ENCODE measurements around the gene AOX1. TPM values are rescaled to one million over a fixed set of nuclear protein-coding genes. Genes with fewer than 3 reads are reported as not detected.

Gene AOX1
- total and polyA plus RNA-seq, 9 of the 15 experiments (the other 6 are each of a cell fraction or from before 2014, with no cell fraction given), result 0.10 to 0.55 (median 0.20) TPM; not detected in 6

DNA sequence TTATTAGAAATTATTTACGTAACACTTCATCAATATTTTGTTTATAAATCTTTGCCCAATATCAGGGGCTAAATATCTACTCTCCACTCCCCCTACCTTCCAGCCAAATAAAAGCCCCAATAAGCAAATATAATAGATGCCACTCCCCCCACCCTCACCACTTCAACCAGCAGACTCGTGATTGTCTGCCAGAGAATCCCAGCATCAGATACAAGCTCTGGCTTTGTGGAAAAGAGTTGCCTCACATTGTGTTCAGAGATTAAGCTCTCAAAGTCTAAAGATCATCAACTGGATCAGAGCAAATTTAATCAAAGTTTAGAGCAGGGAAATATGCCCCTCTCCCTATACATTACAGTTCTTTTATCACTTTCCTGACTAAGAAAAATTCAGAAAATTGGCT, 39.5 kb downstream of the AOX1 start (continued):
- no peak for TF ChIP-seq ZNF766 (CRISPR knock-in tag; conservative IDR thresholded peaks at IDR 0.05)
- no peak for TF ChIP-seq ZNF707 (CRISPR knock-in tag; conservative IDR thresholded peaks at IDR 0.05)
- TF ChIP-seq ETS1 (conservative IDR thresholded peaks at IDR 0.05; ENCODE audit: control insufficient read depth, low read depth, low read length), result no peak
- TF ChIP-seq RBM39 (optimal IDR thresholded peaks at IDR 0.05; ENCODE audit: low read depth, low read length), result no peak
- no peak for TF ChIP-seq NR2C2 (CRISPR knock-in tag; IDR thresholded peaks at IDR 0.05)
- no peak for TF ChIP-seq NR2C2 (tag; IDR thresholded peaks at IDR 0.05)
- TF ChIP-seq PBX2 (CRISPR knock-in tag; IDR thresholded peaks at IDR 0.05; ENCODE audit: low read depth), result no peak
- TF ChIP-seq PBX2 (tag; conservative IDR thresholded peaks at IDR 0.05; ENCODE audit: low read depth), result no peak

Data from K562 (cell line).